K562 (cell line): ENCODE results near the gene CEP192. TPM values are rescaled to one million over a fixed set of nuclear protein-coding genes. Genes with fewer than 3 reads are reported as not detected.

ENCODE experiments used
- ATAC-seq: fragments of 200-7000 bp; cut with Tn5 transposase; 3 replicates; pipeline ENCODE4 v1.9.1; 2020; ENCODE audit warnings: moderate library complexity
- BruUV-seq: library from RNA; stranded (reverse); fragments of 400-500 nt; replicated peaks from 2 replicates; lab custom pipeline; 2021; lab: Mats Ljungman, UMichigan
- CTCF ChIA-PET: fragments of 300-600 bp; formaldehyde crosslinking; extraction: SDS; loops from one replicate; lab custom pipeline; 2021; ENCODE audit warnings: low intra/inter-chr PET ratio; lab: Yijun Ruan, JAX
- POLR2A ChIA-PET: fragments of 300-600, 350-650 bp; sonication (Branson Sonifier 250); formaldehyde crosslinking; extraction: SDS; loops from one replicate; lab custom pipeline; 2021; ENCODE audit warnings: antibody characterized with exemption, inconsistent platforms; lab: Yijun Ruan, JAX
- DNase-seq, 4 experiments: peaks; one replicate each; pipeline versions ENCODE4 v3.0.0 to v3.0.0-alpha.2; 2011 to 2018; ENCODE audit warnings: low spot score in 3 of 4, mixed read lengths in 3 of 4; ENCODE audit errors: extremely low read depth in 1 of 4
- FAIRE-seq: peaks from 2 replicates; lab custom pipeline; 2011; peaks lifted over from hg19 to GRCh38; lab: Jason Lieb, UNC
- H2AFZ ChIP-seq: 2 replicates; pipeline ENCODE4 v1.6.0; 2011; ENCODE audit warnings: low read depth, low read length, control low read depth, inconsistent platforms
- H3K27ac ChIP-seq: fragments of 200-600 bp; 3 replicates; pipeline ENCODE4 v1.8.0; 2011; ENCODE audit warnings: low read depth, mild to moderate bottlenecking, control low read depth, inconsistent platforms, low read length, moderate library complexity, mixed read lengths; ENCODE audit errors: extremely low read depth
- H3K27me3 ChIP-seq, 2 experiments: fragments of 300-600 bp in 1 of 2; 2 replicates in 1 of 2; 3 replicates in 1 of 2; pipeline versions ENCODE4 v1.6.0 to v1.8.0; 2011; ENCODE audit warnings: inconsistent platforms in 2 of 2, low read length in 2 of 2, mild to moderate bottlenecking in 1 of 2, mixed read lengths in 1 of 2, moderate library complexity in 1 of 2; ENCODE audit not compliant: control insufficient read depth in 2 of 2, insufficient read depth in 2 of 2
- H3K36me3 ChIP-seq: fragments of 300-600 bp; 3 replicates; pipeline ENCODE4 v1.8.0; 2011; ENCODE audit warnings: mild to moderate bottlenecking, low read length, inconsistent platforms; ENCODE audit not compliant: control insufficient read depth, insufficient read depth
- H3K4me1 ChIP-seq, 2 experiments: fragments of 200-600 bp in 1 of 2; replicated peaks in 1 of 2; 2 replicates in 1 of 2; 3 replicates in 1 of 2; pipeline versions ENCODE4 v1.5.1 to v1.8.0; 2011; ENCODE audit warnings: inconsistent platforms in 2 of 2, low read length in 2 of 2, mild to moderate bottlenecking in 1 of 2, mixed read lengths in 1 of 2, moderate library complexity in 1 of 2; ENCODE audit not compliant: control insufficient read depth in 2 of 2, insufficient read depth in 2 of 2
- H3K4me2 ChIP-seq: 2 replicates; pipeline ENCODE4 v1.6.1; 2011; ENCODE audit warnings: low read length, control low read depth, inconsistent platforms, mixed read lengths; ENCODE audit not compliant: insufficient read depth
- H3K4me3 ChIP-seq: fragments of 200-600 bp; sonication (generic), shearing (Covaris generic); 2 replicates; pipeline ENCODE4 v1.5.1; 2016; ENCODE audit warnings: control low read depth, inconsistent platforms
- H3K79me2 ChIP-seq: fragments of 200-600 bp; 3 replicates; pipeline ENCODE4 v1.8.0; 2011; ENCODE audit warnings: low read length, inconsistent platforms; ENCODE audit not compliant: control insufficient read depth, insufficient read depth
- H3K9ac ChIP-seq, 2 experiments: 2 replicates each; pipeline versions ENCODE4 v1.6.0 to v1.6.1; 2011; ENCODE audit warnings: low read depth in 2 of 2, low read length in 2 of 2, control low read depth in 1 of 2, inconsistent platforms in 1 of 2, mild to moderate bottlenecking in 1 of 2, mixed read lengths in 1 of 2; ENCODE audit not compliant: insufficient read depth in 1 of 2
- H3K9me1 ChIP-seq: one replicate; pipeline ENCODE4 v1.6.0; 2011; ENCODE audit warnings: inconsistent platforms, mild to moderate bottlenecking, low read length, moderate library complexity; ENCODE audit not compliant: control insufficient read depth, insufficient read depth
- H3K9me3 ChIP-seq: replicated peaks from 2 replicates; pipeline ENCODE4 v1.5.1; 2011; ENCODE audit warnings: low read depth, low read length, inconsistent platforms; ENCODE audit not compliant: control insufficient read depth, insufficient read depth
- H4K20me1 ChIP-seq: replicated peaks from 2 replicates; pipeline ENCODE4 v1.6.1; 2011; ENCODE audit warnings: low read length, inconsistent platforms, mixed read lengths; ENCODE audit not compliant: control insufficient read depth, insufficient read depth
- ARID3A ChIP-seq: IDR thresholded peaks from 2 replicates; pipeline ENCODE4 v1.6.1; 2012; ENCODE audit warnings: low read depth, low read length, improper control_type of control experiment, borderline replicate concordance
- FOSL1 ChIP-seq: fragments of 200-800 bp; sonication (Bioruptor generic); conservative IDR thresholded peaks from 2 replicates; pipeline ENCODE4 v1.6.1; 2016; ENCODE audit warnings: missing genetic modification characterization, missing compliant biosample characterization
- GATAD2A ChIP-seq: fragments of 450-650 bp; IDR thresholded peaks from 2 replicates; pipeline ENCODE4 v1.6.1; 2017
- HES1 ChIP-seq: fragments of 450-650 bp; IDR thresholded peaks from 2 replicates; pipeline ENCODE4 v1.6.1; 2016; ENCODE audit warnings: low read depth, mild to moderate bottlenecking, moderate library complexity
- MCM5 ChIP-seq: fragments of 450-650 bp; IDR thresholded peaks from 2 replicates; pipeline ENCODE4 v1.6.1; 2016; ENCODE audit warnings: low read depth
- NR2F6 ChIP-seq: fragments of 450-650 bp; formaldehyde crosslinking; IDR thresholded peaks from 2 replicates; pipeline ENCODE4 v1.4.0; 2020; ENCODE audit warnings: mild to moderate bottlenecking
- SRF ChIP-seq, 2 experiments: fragments of 250-450, 450-650 bp in 1 of 2; sonication (Bioruptor Pico) in 1 of 2; sonication (generic) in 1 of 2; formaldehyde crosslinking; IDR thresholded peaks; 2 replicates each; pipeline versions ENCODE4 v1.5.0 to v1.5.1; 2020 to 2022; ENCODE audit warnings: mild to moderate bottlenecking in 1 of 2, missing genetic modification reagents in 1 of 2
- TEAD1 ChIP-seq, 2 experiments: fragments of 450-650 bp in 1 of 2; sonication (generic) in 1 of 2; formaldehyde crosslinking; IDR thresholded peaks; 2 replicates each; pipeline versions ENCODE4 v1.4.0 to v1.8.0; 2020 to 2022; ENCODE audit warnings: mild to moderate bottlenecking in 2 of 2, missing genetic modification reagents in 1 of 2
- ZBED1 ChIP-seq: IDR thresholded peaks from 2 replicates; pipeline ENCODE4 v1.6.1; 2014
- WGBS: fragments of 100-300 bp; shearing (Covaris generic); methylation state at CpG from one replicate; pipeline ENCODE4 v1.1.6; 2016; ENCODE audit warnings: low coverage, mixed read lengths; ENCODE audit not compliant: insufficient coverage; ENCODE audit errors: missing lambda C conversion rate; 5-methylcytosine and 5-hydroxymethylcytosine counted together
- in situ Hi-C: fragments of 300-500 bp; cut with MboI; formaldehyde crosslinking; loops from 4 replicates; pipeline ENCODE4 v1.15.0; 2018; ENCODE audit warnings: inconsistent platforms, mixed read lengths
- intact Hi-C: fragments of 100-400 bp; cut with micrococcal nuclease; formaldehyde crosslinking; loops from 2 replicates; pipeline ENCODE4 v1.14.2; 2022
- polyA plus RNA-seq, 8 experiments: library from polyadenylated mRNA; depleted of rRNA in 4 of 8; stranded (reverse) in 5 of 8; unstranded in 3 of 8; fragments of >200 nt; fragmentation: Nextera tagmentation in 2 of 8; fragmentation: Illumina TruSeq in 1 of 8; extraction: Ambion mirVana in 2 of 8; extraction: Trizol in 1 of 8; gene quantifications; 2 replicates each; pipeline versions ENCODE4 v1.2.1 to v1.2.3, GENCODE V29; 2011 to 2014; ENCODE audit warnings: inconsistent platforms in 1 of 8, missing spikeins in 1 of 8
- total RNA-seq, 7 experiments: library from RNA; depleted of rRNA in 6 of 7; stranded (reverse); fragments of >200 nt in 6 of 7; fragmentation: Illumina TruSeq in 2 of 7; extraction: Trizol in 2 of 7; gene quantifications; 2 replicates each; pipeline versions ENCODE4 v1.2.1 to v1.2.3, GENCODE V29; 2011 to 2021; ENCODE audit warnings: low replicate concordance in 1 of 7

Gene CEP192
- total and polyA plus RNA-seq, 9 of the 15 experiments (the other 6 are each of a cell fraction or from before 2014, with no cell fraction given), result 14.4 to 54.4 (median 35.8) TPM

GRCh38 chr18:13101659-13102197, 110.6 kb downstream of the CEP192 start:
- no peaks in the 10 kb centered on the region for H3K79me2 ChIP-seq
- H2AFZ ChIP-seq, result no peak overlapping the region
- H3K36me3 ChIP-seq, result peaks cover 80% of the 10 kb centered on the region
- no TSS peak for BruUV-seq
- H3K27ac ChIP-seq, result no peak overlapping the region
- H3K4me1 ChIP-seq, result no peaks in the 10 kb centered on the region
- no peak overlapping the region for H3K4me2 ChIP-seq
- H3K9ac ChIP-seq, result no peak overlapping the region; a peak in 1 of 4 replicates
- in situ Hi-C loops, result no loop called here
- H3K27me3 ChIP-seq, result no peaks in the 10 kb centered on the region
- no peaks in the 10 kb centered on the region for H4K20me1 ChIP-seq
- TF ChIP-seq ARID3A, result no peak
- TF ChIP-seq GATAD2A, result no peak
- no peak for TF ChIP-seq ZBED1
- no peak for TF ChIP-seq SRF (CRISPR knock-in tag; IDR thresholded peaks at IDR 0.05)
- no peak for TF ChIP-seq NR2F6 (CRISPR knock-in tag)
- no peak for TF ChIP-seq FOSL1 (tag)
- no peak for TF ChIP-seq TEAD1 (CRISPR knock-in tag; IDR thresholded peaks at IDR 0.05)
- no peak for TF ChIP-seq MCM5
- TF ChIP-seq HES1, result no peak
- TF ChIP-seq, all 486 proteins: peak for 0
- ATAC-seq, result no peak
- ChIA-PET POLR2A (interaction anchor here (1.5 kb wide), 1 partner anchor 10 kb away, joined by 4 read pairs; no protein-coding TSS in a partner anchor), CTCF (no interaction called here)
- FAIRE-seq, result no peak
- no peak for DNase-seq
- H3K9me3 ChIP-seq, result no peaks in the 10 kb centered on the region
- intact Hi-C loops, result no loop called here
- 100% methylated on average over 1 of the region's 4 CpGs for WGBS
- no peak overlapping the region for H3K4me3 ChIP-seq
- no peaks in the 10 kb centered on the region for H3K9me1 ChIP-seq
